Measurements from ENCODE around the gene IL25. TPM values are rescaled to one million over a fixed set of nuclear protein-coding genes. Genes with fewer than 3 reads are reported as not detected.
A peak's percentile ranks its signal among the peaks of the same experiment; 100 is the strongest.

The IL25 gene
- total RNA-seq, 1 donor from 2014 or later = not detected

GRCh38 chr14:23353433-23353780 is 19.2 kb upstream of the IL25 start:
- DNase-seq (ENCODE audit: low spot score) = no peak

- no peak for DNase-seq (ENCODE audit: low spot score)
Measured at GRCh38 chr14:23354990-23355389, 17.6 kb upstream of the IL25 start.

- no peak for DNase-seq (ENCODE audit: low spot score)
Measured at GRCh38 chr14:23355871-23356435, 16.7 kb upstream of the IL25 start.

- DNase-seq (ENCODE audit: low spot score) = no peak
Measured at GRCh38 chr14:23356662-23357061, 15.9 kb upstream of the IL25 start.

GRCh38 chr14:23357261-23357660 is 15.3 kb upstream of the IL25 start:
- DNase-seq (ENCODE audit: low spot score) = no peak

- no peak for DNase-seq (ENCODE audit: low spot score)
Measured at GRCh38 chr14:23358042-23358441, 14.6 kb upstream of the IL25 start.

GRCh38 chr14:23358553-23359166 is 13.9 kb upstream of the IL25 start:
- DNase-seq (ENCODE audit: low spot score) = no peak

GRCh38 chr14:23359167-23359626 is 13.4 kb upstream of the IL25 start:
- no peak for DNase-seq (ENCODE audit: low spot score)

GRCh38 chr14:23359722-23360447 is 12.7 kb upstream of the IL25 start:
- DNase-seq (ENCODE audit: low spot score) = no peak

GRCh38 chr14:23360496-23360895 is 12.1 kb upstream of the IL25 start:
- DNase-seq (ENCODE audit: low spot score) = no peak

- DNase-seq (ENCODE audit: low spot score) = no peak
Measured at GRCh38 chr14:23361320-23361719, 11.3 kb upstream of the IL25 start.

- DNase-seq (ENCODE audit: low spot score) = no peak
Measured at GRCh38 chr14:23361763-23362162, 10.8 kb upstream of the IL25 start.

GRCh38 chr14:23362200-23362599 is 10.4 kb upstream of the IL25 start:
- no peak for DNase-seq (ENCODE audit: low spot score)

GRCh38 chr14:23364164-23365035 is 8.2 kb upstream of the IL25 start:
- peak; percentile 63 for DNase-seq (ENCODE audit: low spot score)

GRCh38 chr14:23365036-23365731 is 7.4 kb upstream of the IL25 start, which contains the start of gene EFS:
EFS (minus strand) TSS chr14:23365172; CDS start chr14:23365025, 147 bp downstream.
- peak; percentile 70 for DNase-seq (ENCODE audit: low spot score)

GRCh38 chr14:23365732-23366425 is 6.7 kb upstream of the IL25 start:
- peak; percentile 82 for DNase-seq (ENCODE audit: low spot score)

GRCh38 chr14:23366426-23366921 is 6.1 kb upstream of the IL25 start:
- DNase-seq (ENCODE audit: low spot score) = peak; percentile 74

- no peak for DNase-seq (ENCODE audit: low spot score)
Measured at GRCh38 chr14:23370221-23370620, 2.4 kb upstream of the IL25 start.

- no peak for DNase-seq (ENCODE audit: low spot score)
Measured at GRCh38 chr14:23371865-23372264, 744 bp upstream of the IL25 start.

- DNase-seq (ENCODE audit: low spot score) = no peak
Measured at GRCh38 chr14:23373041-23373440, 432 bp downstream of the IL25 start.
